NOMO-1 (cell line): ENCODE data around the gene TM4SF20.

Source experiments
- DNase-seq, 2 experiments: peaks; one replicate each; lab custom pipeline; 2025; ENCODE audit not compliant: unreplicated experiment in 2 of 2; lab: John Stamatoyannopoulos, UW

Gene TM4SF20

DNA sequence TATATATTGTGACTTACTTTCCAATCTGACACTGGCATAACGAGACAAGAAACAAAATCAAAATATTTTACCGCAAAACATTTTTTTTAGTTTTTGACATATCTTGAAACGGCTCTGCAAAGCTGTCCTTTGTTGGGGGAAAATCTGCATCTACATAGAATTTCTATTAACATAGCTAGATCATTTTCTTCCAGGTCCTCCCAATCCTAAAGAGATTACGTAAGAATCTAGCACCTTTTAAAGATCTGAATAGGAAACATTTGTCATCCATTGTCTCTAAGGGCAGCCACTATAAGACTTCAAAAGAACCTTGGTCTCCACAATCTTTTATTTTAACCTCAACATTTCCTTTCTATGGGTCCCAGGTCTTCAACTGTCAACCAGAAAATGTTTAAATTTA, 55.3 kb downstream of the TM4SF20 start:
- DNase-seq: no peak

GRCh38 chr2:227322530-227323205, 56.4 kb downstream of the TM4SF20 start:
- no peak for DNase-seq

DNA sequence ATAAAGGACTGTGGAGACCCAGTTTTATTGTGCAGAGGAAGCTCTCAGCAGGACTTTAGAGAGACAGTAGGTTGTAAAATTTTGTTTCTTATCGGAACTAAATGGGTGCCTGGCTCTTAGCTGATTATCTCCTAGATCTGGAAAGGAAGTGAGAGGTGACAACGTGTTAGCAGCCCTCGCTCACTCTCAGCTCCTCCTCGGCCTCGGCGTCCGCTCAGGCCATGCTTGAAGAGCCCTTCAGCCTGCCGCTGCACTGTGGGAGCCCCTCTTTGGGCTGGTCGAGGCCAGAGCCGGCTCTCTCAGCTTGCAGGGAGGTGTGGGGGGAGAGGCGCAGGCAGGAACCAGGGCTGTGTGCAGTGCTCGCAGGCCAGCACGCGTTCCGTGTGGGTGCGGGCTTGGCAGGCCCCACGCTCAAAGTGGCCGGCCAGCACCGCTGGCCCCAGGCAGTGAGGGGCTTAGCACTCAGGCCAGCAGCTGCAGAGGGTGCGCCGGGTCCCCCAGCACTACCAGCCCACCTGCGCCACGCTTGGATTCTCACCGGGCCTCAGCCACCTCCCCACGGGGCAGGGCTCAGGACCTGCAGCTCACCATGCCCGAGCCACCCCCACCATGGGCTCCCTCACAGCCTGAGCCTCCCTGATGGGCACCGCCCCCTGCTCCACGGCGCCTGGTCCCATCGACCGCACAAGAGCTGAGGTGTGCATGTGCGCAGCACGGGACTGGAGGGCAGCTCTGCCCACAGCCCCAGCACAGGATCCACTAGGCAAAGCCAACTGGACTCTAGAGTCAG, 58.6 kb downstream of the TM4SF20 start:
- no peak for DNase-seq

DNA sequence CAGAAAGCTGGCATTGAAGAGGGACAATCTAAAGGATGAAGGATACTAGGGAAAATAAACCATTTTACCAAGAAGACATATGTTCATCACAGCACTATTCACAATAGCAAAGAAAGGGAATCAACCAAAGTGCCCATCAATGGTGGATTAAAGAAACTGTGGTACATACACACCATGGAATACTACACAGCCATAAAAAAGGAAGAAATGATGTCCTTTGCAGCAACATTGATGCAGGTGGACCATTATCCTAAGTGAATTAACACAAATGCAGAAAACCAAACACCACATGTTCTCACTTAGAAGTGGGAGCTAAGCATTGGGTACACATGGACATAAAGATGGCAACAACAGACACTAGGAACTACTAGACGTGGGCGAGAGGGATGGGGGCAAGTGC, 61.3 kb downstream of the TM4SF20 start:
- no peak for DNase-seq

- DNase-seq: no peak
Measured at GRCh38 chr2:227313310-227313709, 65.8 kb downstream of the TM4SF20 start.

GRCh38 chr2:227312579-227312978, 66.5 kb downstream of the TM4SF20 start:
- DNase-seq: no peak
